Right lobe of liver (tissue), 4 donors: ENCODE data around the gene ABHD8.

Experiments used
- CTCF ChIP-seq, 4 donors: fragments of 200-600 bp in 3 of 4; fragments of 450-650 bp in 1 of 4; IDR thresholded peaks; one replicate each; pipeline versions ENCODE4 v1.5.1 to v1.8.0; 2016 to 2022; ENCODE audit warnings: antibody characterized with exemption in 4 of 4, mild to moderate bottlenecking in 2 of 4
- POLR2A ChIP-seq: fragments of 450-650 bp; IDR thresholded peaks from one replicate; pipeline ENCODE4 v1.6.1; 2017; ENCODE audit warnings: antibody characterized with exemption, mild to moderate bottlenecking
- donor health status: DM: no; HTN: no; CAD: no.
- donor health status: DM: no; HTN: no; CAD: no.
- donor health status: DM: no; HTN: yes; CAD: no.

- TF ChIP-seq CTCF (IDR thresholded peaks at IDR 0.05) (peak; percentile 65 to 83 (median 71)), POLR2A (peak; percentile 71)
Observed at GRCh38 chr19:17303167-17303939, at the start of gene ABHD8.
